ENCODE measurements around the gene SH2D2A.

Gene SH2D2A

GRCh38 chr1:156852418-156852874, 35.8 kb upstream of the SH2D2A start:
- no peak for TF ChIP-seq MAX (IDR thresholded peaks at IDR 0.05; ENCODE audit: low read depth, low read length)
- no peak for TF ChIP-seq MYC (IDR thresholded peaks at IDR 0.05; ENCODE audit: low read depth, low read length)
- no peak for TF ChIP-seq CTCF (IDR thresholded peaks at IDR 0.05; ENCODE audit: low read depth, low read length)
- no peak for TF ChIP-seq POLR2A (IDR thresholded peaks at IDR 0.05; ENCODE audit: extremely low read depth, insufficient read length)
- DNase-seq (ENCODE audit: low read depth): no peak
- H3K4me3 ChIP-seq (ENCODE audit: low read depth, low read length): no peak overlapping the region

GRCh38 chr1:156851779-156852417, 35.2 kb upstream of the SH2D2A start:
- no peak for DNase-seq (ENCODE audit: low read depth)
- H3K4me3 ChIP-seq (ENCODE audit: low read depth, low read length): no peak overlapping the region

GRCh38 chr1:156849151-156849496, 32.5 kb upstream of the SH2D2A start:
- TF ChIP-seq MAX (IDR thresholded peaks at IDR 0.05; ENCODE audit: low read depth, low read length) (no peak), MYC (IDR thresholded peaks at IDR 0.05; ENCODE audit: low read depth, low read length) (no peak), POLR2A (IDR thresholded peaks at IDR 0.05; ENCODE audit: extremely low read depth, insufficient read length) (no peak), CTCF (IDR thresholded peaks at IDR 0.05; ENCODE audit: low read depth, low read length) (no peak)
- no peak overlapping the region for H3K4me3 ChIP-seq (ENCODE audit: low read depth, low read length)
- DNase-seq (ENCODE audit: low read depth): no peak

More at GRCh38 chr1:156851779-156852417, 35.2 kb upstream of the SH2D2A start:
- TF ChIP-seq MYC (IDR thresholded peaks at IDR 0.05; ENCODE audit: low read depth, low read length) (no peak), POLR2A (IDR thresholded peaks at IDR 0.05; ENCODE audit: extremely low read depth, insufficient read length) (no peak), CTCF (IDR thresholded peaks at IDR 0.05; ENCODE audit: low read depth, low read length) (no peak), MAX (IDR thresholded peaks at IDR 0.05; ENCODE audit: low read depth, low read length) (no peak)

- no peak overlapping the region for H3K4me3 ChIP-seq (ENCODE audit: low read depth, low read length)
- no peak for DNase-seq (ENCODE audit: low read depth)
- TF ChIP-seq CTCF (IDR thresholded peaks at IDR 0.05; ENCODE audit: low read depth, low read length) (no peak), MAX (IDR thresholded peaks at IDR 0.05; ENCODE audit: low read depth, low read length) (no peak), MYC (IDR thresholded peaks at IDR 0.05; ENCODE audit: low read depth, low read length) (no peak), POLR2A (IDR thresholded peaks at IDR 0.05; ENCODE audit: extremely low read depth, insufficient read length) (no peak)
Measured at GRCh38 chr1:156848461-156849150, 32.0 kb upstream of the SH2D2A start.

- TF ChIP-seq MYC (IDR thresholded peaks at IDR 0.05; ENCODE audit: low read depth, low read length) (no peak), CTCF (IDR thresholded peaks at IDR 0.05; ENCODE audit: low read depth, low read length) (no peak), POLR2A (IDR thresholded peaks at IDR 0.05; ENCODE audit: extremely low read depth, insufficient read length) (no peak), MAX (IDR thresholded peaks at IDR 0.05; ENCODE audit: low read depth, low read length) (no peak)
- DNase-seq (ENCODE audit: low read depth): no peak
- no peak overlapping the region for H3K4me3 ChIP-seq (ENCODE audit: low read depth, low read length)
Measured at GRCh38 chr1:156847591-156848460, 31.2 kb upstream of the SH2D2A start.

Data from NB4 (cell line).